OCI-LY3 (cell line): ENCODE data around the gene ACSM6.

Experiments
- EZH2phosphoT487 ChIP-seq: fragments of 200-600 bp; shearing (Covaris generic); IDR thresholded peaks from 2 replicates; pipeline ENCODE4 v1.6.1; 2018; ENCODE audit warnings: antibody characterized with exemption, mixed run types, low read depth
- TF ChIP-seq, protein P1 (sequence below): fragments of 200-600, 300-600 bp; sonication (generic); IDR thresholded peaks from 2 replicates; pipeline ENCODE4 v1.5.1; 2014; ENCODE audit warnings: antibody characterized with exemption, low read length, low read depth

DNA sequence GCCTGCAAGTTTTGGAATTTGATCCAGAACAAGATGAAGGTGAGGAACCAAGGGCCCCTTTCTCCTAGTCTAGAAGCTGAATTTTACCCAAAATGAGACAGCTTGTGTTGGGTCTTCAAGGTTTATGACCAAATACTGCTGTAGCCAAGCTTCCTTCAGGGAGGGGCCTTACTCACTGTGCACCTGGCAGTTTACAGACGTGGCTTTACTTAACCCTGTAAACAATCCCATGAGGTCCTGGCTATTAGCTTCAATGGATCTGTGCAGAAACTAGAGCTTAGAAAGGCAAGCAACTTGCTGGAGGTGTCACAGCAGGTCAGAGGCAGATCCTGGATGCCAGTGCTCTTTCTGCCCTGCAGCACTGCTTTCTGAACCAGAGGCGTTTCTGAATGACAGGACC is 50.1 kb downstream of the ACSM6 start:
- TF ChIP-seq, protein P1, sequence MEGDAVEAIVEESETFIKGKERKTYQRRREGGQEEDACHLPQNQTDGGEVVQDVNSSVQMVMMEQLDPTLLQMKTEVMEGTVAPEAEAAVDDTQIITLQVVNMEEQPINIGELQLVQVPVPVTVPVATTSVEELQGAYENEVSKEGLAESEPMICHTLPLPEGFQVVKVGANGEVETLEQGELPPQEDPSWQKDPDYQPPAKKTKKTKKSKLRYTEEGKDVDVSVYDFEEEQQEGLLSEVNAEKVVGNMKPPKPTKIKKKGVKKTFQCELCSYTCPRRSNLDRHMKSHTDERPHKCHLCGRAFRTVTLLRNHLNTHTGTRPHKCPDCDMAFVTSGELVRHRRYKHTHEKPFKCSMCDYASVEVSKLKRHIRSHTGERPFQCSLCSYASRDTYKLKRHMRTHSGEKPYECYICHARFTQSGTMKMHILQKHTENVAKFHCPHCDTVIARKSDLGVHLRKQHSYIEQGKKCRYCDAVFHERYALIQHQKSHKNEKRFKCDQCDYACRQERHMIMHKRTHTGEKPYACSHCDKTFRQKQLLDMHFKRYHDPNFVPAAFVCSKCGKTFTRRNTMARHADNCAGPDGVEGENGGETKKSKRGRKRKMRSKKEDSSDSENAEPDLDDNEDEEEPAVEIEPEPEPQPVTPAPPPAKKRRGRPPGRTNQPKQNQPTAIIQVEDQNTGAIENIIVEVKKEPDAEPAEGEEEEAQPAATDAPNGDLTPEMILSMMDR, result no peak
- TF ChIP-seq EZH2phosphoT487, result no peak
